Body of pancreas (tissue), 4 donors: ENCODE results near the gene SESN3. TPM values are rescaled to one million over a fixed set of nuclear protein-coding genes. Genes with fewer than 3 reads are reported as not detected.

Experiments used
- ATAC-seq: fragments of 150-250 bp; one replicate; pipeline ENCODE4 v1.9.1; 2016
- DNase-seq, 4 donors: peaks; one replicate each; pipeline ENCODE4 v3.0.0-alpha.2; 2019
- H3K27ac ChIP-seq, 4 donors: fragments of 200-600 bp; sonication (generic); 1 replicate in 3 of 4; 2 replicates in 1 of 4; pipeline versions ENCODE4 v1.5.1 to v1.6.1; 2016 to 2019; ENCODE audit warnings: mild to moderate bottlenecking in 1 of 4, mixed read lengths in 1 of 4, moderate library complexity in 1 of 4
- H3K27me3 ChIP-seq, 2 donors: fragments of 200-600 bp; sonication (generic); one replicate each; pipeline ENCODE4 v1.6.0; 2016; ENCODE audit warnings: mild to moderate bottlenecking in 1 of 2
- H3K36me3 ChIP-seq, 2 donors: fragments of 200-600 bp; sonication (generic); replicated peaks in 1 of 2; 2 replicates each; pipeline ENCODE4 v1.5.1; 2016; ENCODE audit warnings: low read depth in 2 of 2; ENCODE audit not compliant: insufficient read depth in 1 of 2
- H3K4me1 ChIP-seq: fragments of 200-600 bp; sonication (generic); one replicate; pipeline ENCODE4 v1.6.0; 2016
- H3K4me3 ChIP-seq, 2 donors: fragments of 200-600 bp; sonication (generic); 1 replicate in 1 of 2; 2 replicates in 1 of 2; pipeline ENCODE4 v1.5.1; 2016 to 2019
- H3K9me3 ChIP-seq, 3 donors: fragments of 200-600 bp; sonication (generic); 1 replicate in 2 of 3; 2 replicates in 1 of 3; pipeline ENCODE4 v1.5.1; 2016
- CTCF ChIP-seq, 7 experiments: fragments of 450-650 bp in 4 of 7; fragments of 200-600 bp in 3 of 7; sonication (generic) in 3 of 7; IDR thresholded peaks; one replicate each; pipeline ENCODE4 v1.5.1; 2016 to 2019; ENCODE audit warnings: antibody characterized with exemption in 7 of 7
- POLR2A ChIP-seq, 3 donors: fragments of 450-650 bp; IDR thresholded peaks; one replicate each; pipeline ENCODE4 v1.6.1; 2016; ENCODE audit warnings: antibody characterized with exemption in 3 of 3, mild to moderate bottlenecking in 2 of 3
- WGBS, 2 donors: methylation state at CpG; one replicate each; pipeline ENCODE4 v1.1.5; 2017; 5-methylcytosine and 5-hydroxymethylcytosine counted together
- intact Hi-C: fragments of 100-400 bp; cut with DNase I; formaldehyde crosslinking; loops from one replicate; pipeline ENCODE4 v1.15.1; 2023
- total RNA-seq, 2 donors: library from RNA; depleted of rRNA; stranded (reverse); fragments of >200 nt; gene quantifications; one replicate each; pipeline ENCODE4 v1.1.0, GENCODE V29; 2016

Gene SESN3
- total RNA-seq, 2 donors from 2014 or later, result 9.6 to 11.4 TPM

- H3K4me3 ChIP-seq, result no peak overlapping the region
Measured at GRCh38 chr11:95200781-95201457, 30.1 kb downstream of the SESN3 start.

DNA sequence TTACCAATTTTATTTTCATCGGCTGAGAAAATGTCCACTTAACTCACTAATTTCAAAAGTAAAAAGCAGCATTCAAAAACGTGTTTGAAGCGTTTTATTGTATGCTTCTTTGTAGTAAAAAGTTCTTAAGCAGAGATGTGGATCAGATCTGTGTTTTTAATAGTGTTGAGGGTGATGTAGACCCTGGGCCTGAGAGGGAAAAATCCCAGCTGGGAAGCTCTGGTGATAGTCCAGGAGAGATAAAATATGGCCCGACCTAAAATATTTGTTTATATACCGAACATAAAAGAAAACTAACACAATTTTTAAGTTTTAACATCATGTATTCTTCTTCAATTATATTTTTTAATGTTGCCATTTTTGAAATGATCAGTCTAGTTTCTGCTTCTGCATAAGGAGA lies 35.2 kb downstream of the SESN3 start:
- 48% methylated on average over 5 of the region's 5 CpGs for WGBS, 2 donors
- H3K4me3 ChIP-seq, result no peak overlapping the region
- no peaks in the 10 kb centered on the region for H3K27me3 ChIP-seq
- no peaks in the 10 kb centered on the region for H3K36me3 ChIP-seq
- H3K27ac ChIP-seq, result peak overlapping the region in 1 of 4 donors; percentile 4
- H3K4me1 ChIP-seq, result peaks cover 3% of the 10 kb centered on the region
- no peak for ATAC-seq
- no peaks in the 10 kb centered on the region for H3K9me3 ChIP-seq
- no peak for TF ChIP-seq CTCF (IDR thresholded peaks at IDR 0.05)
- DNase-seq, result no peak
- intact Hi-C loops, result no loop called here

More at GRCh38 chr11:95200781-95201457, 30.1 kb downstream of the SESN3 start:
- intact Hi-C loops, result no loop called here
- Histone ChIP-seq H3K27ac (no peak overlapping the region), H3K36me3 (no peaks in the 10 kb centered on the region), H3K27me3 (no peaks in the 10 kb centered on the region), H3K4me1 (peaks cover 2% of the 10 kb centered on the region), H3K9me3 (no peaks in the 10 kb centered on the region)
- WGBS, 2 donors, result 81% methylated on average over 4 of the region's 4 CpGs
- TF ChIP-seq POLR2A (IDR thresholded peaks at IDR 0.05) (no peak), CTCF (IDR thresholded peaks at IDR 0.05) (no peak)
- DNase-seq, result no peak
- no peak for ATAC-seq

GRCh38 chr11:95193541-95193940 lies 37.5 kb downstream of the SESN3 start:
- no peaks in the 10 kb centered on the region for H3K27me3 ChIP-seq
- ATAC-seq (no peak), DNase-seq (no peak)
- peaks cover 0 to 3% of the 10 kb centered on the region in 2 donors for H3K36me3 ChIP-seq
- H3K27ac ChIP-seq, result no peak overlapping the region
- H3K9me3 ChIP-seq, result no peaks in the 10 kb centered on the region
- no peak for TF ChIP-seq POLR2A (IDR thresholded peaks at IDR 0.05)
- TF ChIP-seq CTCF (IDR thresholded peaks at IDR 0.05), result no peak
- 89 to 91% methylated on average over 1 of the region's 1 CpG for WGBS, 2 donors
- H3K4me3 ChIP-seq, result no peak overlapping the region
- peaks cover 3% of the 10 kb centered on the region for H3K4me1 ChIP-seq
- intact Hi-C loops, result no loop called here

- Histone ChIP-seq H3K4me3 (no peak overlapping the region), H3K27me3 (no peaks in the 10 kb centered on the region), H3K9me3 (no peaks in the 10 kb centered on the region), H3K4me1 (peaks cover 3% of the 10 kb centered on the region), H3K36me3 (peaks cover 0 to 3% of the 10 kb centered on the region in 2 donors), H3K27ac (no peak overlapping the region)
- DNase-seq (no peak), ATAC-seq (no peak)
- TF ChIP-seq CTCF (IDR thresholded peaks at IDR 0.05), result no peak
- TF ChIP-seq POLR2A (IDR thresholded peaks at IDR 0.05), result no peak
- intact Hi-C loops, result no loop called here
- 78 to 90% methylated on average over 3 of the region's 3 CpGs for WGBS, 2 donors
Measured at GRCh38 chr11:95192717-95193116, 38.3 kb downstream of the SESN3 start.

DNA sequence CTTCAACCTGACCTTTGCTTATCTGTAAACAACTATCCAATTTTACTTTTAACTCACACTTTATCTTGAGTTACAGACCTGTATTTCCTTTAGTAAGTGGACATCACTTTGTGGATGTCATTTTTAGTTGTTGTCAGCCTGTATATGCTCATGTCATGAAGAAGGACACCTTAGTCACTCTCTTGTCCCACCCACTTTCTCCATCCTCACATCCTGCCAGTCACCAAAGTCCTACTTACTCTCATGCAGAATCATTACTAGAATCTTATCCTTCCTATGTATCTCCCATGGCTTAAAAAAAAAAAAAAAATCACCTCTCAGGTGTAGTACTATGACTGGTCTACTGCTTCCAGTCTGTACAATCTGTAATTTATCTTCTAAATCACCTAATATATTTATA lies 43.3 kb downstream of the SESN3 start:
- ATAC-seq, result no peak
- H3K27me3 ChIP-seq, result no peaks in the 10 kb centered on the region
- intact Hi-C loops, result no loop called here
- TF ChIP-seq POLR2A (IDR thresholded peaks at IDR 0.05) (no peak), CTCF (IDR thresholded peaks at IDR 0.05) (no peak)
- H3K4me3 ChIP-seq, result no peak overlapping the region
- peaks cover 0 to 3% of the 10 kb centered on the region in 2 donors for H3K36me3 ChIP-seq
- no peak for DNase-seq
- no peaks in the 10 kb centered on the region for H3K4me1 ChIP-seq
- no peak overlapping the region for H3K27ac ChIP-seq
- no peaks in the 10 kb centered on the region for H3K9me3 ChIP-seq
